Measurements from ENCODE around the gene OLFM1.

OLFM1 gene

DNA sequence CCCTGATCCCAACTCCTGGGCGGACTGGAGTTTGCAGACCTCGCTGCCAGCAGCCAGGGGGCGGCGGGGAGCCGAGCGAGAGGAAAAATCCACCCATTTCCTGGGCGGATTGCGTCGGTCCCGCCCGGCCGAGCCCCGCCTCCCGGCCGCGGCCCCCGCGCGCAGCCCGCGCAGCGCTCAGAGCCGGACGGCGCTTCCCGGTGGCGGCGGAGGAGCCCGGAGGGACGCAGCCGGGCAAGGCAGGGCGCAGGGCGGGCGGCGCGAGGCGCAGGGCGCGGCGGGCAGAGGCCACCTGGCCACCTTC, at the start of gene OLFM1:
Gene OLFM1, plus strand, starts transcription at position 180 of the 304 bp plus-strand sequence. CDS start 322 bp downstream, outside the sequence.
- DNase-seq (ENCODE audit: low read depth in 2 of 2), result peak; percentile 39 to 49

DNA sequence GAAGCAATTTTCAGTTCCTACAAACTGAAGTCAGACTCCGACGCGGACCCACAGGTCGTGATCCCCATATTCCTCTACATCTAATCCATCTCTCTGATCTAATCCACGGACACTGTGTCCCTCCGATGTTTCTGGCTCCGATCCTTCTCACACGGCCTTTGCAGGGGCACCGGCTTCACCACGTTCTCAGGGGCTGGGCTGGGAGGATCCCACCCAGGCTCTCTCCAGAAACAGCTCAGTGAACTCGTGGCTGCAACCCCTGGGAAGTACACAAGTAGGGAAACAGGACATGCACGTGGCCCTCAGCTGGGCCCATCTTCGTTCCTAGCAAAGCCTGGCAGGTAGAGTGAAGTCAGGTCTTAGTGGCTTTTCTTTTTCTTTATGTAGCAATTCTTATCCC, 49.1 kb upstream of the OLFM1 start:
- DNase-seq (ENCODE audit: low read depth in 2 of 2), result no peak

DNA sequence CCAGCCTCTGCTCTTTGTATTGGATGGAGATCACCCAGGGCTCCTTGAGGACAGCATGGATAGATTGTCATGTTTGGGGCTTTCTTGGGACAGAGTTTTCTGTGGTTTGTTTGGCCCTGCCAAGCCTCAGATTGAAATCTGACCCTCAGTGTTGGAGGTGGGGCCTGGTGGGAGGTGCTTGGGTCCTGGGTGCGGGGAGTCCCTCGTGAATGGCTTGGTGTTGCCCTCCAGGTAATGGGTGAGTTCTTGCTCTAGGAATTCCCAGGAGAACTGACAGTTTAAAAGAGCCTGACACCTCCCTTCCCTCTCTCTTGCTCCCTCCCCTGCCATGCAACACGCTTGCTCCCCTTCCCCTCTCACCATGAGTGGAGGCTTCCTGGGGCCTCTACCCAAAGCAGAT, 48.6 kb upstream of the OLFM1 start:
- DNase-seq (ENCODE audit: low read depth in 2 of 2), result no peak

DNA sequence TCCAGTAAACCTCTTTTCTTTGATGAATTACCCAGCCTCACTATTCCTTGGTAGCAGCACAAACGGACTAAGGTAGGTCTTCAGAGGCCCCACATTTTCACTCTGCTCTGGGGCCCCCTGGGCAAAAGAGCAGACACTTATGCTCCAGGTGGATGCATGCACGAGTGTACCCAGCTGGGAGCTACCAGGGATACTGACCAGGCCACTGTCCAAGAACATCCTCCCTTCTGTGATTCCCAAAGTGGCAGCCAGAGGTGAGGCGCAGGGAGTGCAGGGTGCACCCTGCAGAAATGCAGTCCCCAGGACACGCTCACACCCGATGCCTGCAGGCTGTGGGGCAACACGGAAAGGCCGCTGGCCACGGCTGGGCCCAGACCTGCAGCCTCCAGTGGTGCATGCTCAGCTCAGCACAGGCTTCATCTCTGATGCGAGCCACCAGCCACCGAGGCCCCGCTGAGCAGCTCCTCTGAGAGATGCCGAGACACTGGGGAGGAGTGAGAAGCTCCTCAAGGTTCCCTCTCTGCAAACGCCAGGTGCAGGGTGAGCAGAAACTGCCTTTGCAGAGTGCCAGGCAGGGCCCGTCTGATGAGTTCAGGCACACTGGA, 48.1 kb upstream of the OLFM1 start:
- DNase-seq (ENCODE audit: low read depth in 2 of 2), result no peak

DNA sequence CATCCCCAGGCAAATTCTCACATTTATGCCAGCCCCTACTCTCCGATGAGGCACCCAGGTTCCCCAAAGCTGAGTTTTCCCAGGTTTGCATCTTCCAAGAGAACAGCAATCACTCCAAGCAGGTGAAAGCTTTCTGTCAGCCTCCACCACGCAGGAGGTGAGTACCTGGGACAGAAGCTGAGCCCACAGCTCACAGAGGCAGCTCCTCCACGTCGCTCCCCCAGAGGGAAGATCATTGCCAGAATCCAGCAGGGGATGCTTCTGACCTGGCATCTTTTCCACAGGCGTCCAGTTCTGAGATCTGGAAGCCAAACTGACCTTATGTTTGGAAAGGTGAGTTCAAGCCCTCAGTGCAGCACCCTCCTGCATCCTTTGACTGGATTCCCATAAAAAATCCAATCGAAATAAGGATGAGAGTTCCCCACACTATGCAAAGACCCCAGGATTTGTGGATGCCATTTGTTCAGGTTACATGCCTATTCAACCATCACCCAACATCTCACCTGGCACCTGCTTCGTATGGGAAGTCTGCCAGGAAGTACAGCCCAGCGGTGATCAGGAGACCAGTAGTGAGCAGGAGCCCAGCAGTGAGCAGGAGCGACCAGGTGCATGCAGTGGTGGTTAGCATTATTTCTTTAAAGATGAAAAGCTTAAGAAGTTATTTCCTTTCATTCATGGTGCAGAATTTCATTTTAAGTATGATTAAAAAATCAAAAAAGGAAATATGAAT, 47.4 kb upstream of the OLFM1 start:
- DNase-seq (ENCODE audit: low read depth in 2 of 2), result no peak

DNA sequence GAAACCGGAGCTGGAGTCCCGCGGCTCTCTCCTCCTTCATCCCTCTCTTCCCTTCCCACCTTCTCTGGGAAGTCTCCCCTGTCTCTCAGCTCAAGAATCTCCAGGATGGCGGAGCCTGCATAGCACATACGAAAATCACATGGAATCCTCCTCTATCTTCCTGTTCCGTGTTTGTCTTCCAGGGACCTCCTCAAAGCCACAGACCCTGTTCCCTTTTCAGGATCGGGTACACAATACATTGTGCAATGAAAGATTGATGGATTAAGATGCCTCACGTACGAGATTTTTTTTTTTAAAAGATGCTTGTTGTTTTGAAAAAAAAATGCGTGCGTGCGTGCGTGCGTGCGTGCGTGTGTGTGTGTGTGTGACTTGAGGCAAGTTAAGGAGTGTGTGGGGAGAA, 46.6 kb upstream of the OLFM1 start:
- DNase-seq (ENCODE audit: low read depth in 2 of 2), result no peak

DNA sequence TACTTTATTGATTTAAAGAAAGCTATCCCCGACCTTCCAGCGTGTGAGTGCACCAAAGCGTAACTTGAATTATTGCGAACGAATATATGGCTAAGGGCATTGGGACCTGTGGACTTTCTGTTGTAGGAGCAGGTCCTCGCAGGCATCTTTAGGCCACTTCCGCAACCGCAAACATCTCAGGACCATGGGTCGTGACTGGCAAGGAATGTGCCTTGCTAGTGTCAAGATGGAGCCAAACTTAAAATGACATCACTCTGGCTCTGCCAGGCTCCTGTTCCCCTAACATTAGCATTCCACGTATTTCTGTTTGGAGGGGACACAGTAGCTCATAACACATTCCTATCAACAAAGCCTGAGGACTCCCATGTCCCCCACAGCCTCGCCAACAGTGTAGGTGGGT, 44.1 kb upstream of the OLFM1 start:
- DNase-seq (ENCODE audit: low read depth in 2 of 2), result no peak

DNA sequence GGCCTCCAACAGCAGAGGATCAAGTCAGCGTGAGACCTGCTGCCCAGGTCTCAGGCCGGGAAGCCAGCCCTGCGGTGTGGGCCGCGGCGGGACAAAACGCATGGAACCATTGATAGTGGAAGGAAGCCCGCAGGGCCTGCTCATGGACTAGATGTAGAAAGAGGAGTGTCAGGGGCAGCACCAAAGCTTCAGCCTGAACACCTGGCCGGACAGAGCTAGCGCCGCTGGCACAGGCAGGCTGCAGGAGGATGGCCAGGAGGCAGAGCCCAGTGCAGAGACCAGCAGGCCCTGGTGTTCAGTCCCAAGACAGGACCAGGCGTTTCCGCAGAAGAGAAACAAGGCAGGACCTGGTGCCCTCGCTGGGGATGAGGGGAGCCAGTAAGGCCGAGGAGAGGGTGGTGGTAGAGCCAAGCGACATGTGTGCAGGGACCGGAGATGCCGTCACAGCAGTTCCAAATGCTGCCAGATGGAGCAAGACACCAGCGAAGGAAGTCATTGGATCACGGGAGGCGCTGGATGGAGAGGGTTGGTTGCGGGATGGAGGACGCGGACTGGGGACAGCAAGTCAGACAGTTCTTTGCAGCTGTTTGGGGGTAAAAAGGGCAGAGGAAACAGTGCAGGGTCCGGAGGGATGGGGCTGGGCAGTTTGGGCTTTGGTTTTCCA, 42.1 kb upstream of the OLFM1 start:
- no peak for DNase-seq (ENCODE audit: low read depth in 2 of 2)

DNA sequence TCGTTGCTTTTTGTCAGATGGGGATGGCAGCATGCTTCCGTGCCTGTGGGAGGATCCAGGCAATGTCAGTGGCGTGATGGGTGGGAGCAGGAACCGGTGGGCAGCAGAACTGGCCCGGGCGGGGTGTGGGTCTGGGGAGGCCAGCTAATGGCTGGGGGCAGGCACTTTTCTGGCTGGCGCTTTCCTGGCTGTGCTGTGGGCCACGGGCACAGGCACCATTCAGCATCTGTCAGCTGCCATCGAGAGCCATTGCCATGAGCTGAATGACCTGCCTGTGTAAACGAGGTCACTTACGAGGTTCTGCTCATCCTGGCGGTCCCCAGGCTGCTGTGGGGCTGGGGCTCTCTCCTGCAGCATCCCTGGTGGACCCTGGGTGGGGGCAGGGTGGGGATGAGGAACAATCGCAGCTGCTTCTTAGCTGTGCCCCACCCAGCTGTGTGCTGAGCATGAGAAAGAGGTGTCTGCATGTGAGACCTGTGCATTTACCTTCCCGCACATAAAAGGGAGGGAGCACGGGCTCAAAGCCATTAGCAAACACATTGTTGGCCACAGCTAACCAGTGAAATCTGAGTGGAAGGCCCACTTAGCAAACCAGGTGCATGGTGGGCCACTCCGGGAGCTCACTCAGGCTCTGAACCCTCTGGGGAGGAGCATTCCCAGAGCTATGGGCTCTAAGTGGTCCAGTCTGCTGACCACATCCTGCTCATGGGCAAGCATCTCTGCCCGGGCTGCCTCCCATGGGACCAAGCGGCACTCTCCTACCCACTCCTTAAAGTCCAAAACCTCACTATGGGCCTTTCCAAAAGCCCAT, 41.3 kb upstream of the OLFM1 start:
- DNase-seq (ENCODE audit: low read depth in 2 of 2), result no peak

DNA sequence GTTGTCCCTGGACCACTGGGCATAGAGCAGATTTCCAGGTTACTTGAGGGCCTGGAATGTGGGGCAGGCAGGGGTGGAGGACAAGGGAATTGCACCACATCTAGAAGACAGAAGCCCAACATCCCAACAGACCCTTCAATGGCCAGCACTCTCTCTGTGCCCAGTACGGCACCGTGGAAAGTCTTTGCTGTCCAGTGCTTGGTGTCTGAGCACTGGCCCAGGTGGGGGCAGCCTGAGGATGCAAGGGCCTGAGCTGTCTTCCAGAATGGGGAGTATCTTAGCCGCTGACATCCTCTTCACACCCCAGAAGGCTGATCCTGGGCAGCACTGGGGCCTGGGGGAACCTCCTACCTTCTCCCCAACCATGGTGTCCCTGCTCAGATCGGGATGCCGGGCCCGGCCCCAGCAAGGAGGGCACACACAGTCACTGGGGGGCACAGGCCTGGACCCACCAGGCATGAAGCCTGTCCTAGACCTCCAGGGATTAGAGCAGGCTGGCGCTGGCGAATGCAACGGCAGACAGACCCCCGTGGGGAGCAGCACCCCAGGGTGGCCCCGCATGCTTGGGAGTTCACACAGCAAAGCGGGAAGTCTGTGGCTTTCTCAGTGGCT, 40.6 kb upstream of the OLFM1 start:
- DNase-seq (ENCODE audit: low read depth in 2 of 2), result no peak

DNA sequence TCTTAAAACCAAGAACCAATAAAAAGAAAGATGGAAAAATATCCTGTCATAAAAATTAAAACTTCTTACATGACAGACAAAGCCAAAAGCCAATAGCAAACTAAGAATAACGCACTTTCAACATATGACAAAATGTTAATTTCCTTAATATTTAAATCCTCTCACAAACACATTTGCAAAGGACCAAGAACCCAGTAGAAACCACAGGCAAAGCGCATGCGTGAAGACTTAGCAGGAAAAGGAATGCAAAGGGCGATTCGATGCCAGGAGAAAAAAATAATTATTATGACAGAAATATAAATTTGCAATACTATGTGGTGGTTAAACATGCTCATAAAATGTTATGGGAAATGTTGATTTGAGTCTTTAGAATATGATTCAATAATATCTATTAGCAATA, 39.9 kb upstream of the OLFM1 start:
- DNase-seq (ENCODE audit: low read depth in 2 of 2), result no peak

DNA sequence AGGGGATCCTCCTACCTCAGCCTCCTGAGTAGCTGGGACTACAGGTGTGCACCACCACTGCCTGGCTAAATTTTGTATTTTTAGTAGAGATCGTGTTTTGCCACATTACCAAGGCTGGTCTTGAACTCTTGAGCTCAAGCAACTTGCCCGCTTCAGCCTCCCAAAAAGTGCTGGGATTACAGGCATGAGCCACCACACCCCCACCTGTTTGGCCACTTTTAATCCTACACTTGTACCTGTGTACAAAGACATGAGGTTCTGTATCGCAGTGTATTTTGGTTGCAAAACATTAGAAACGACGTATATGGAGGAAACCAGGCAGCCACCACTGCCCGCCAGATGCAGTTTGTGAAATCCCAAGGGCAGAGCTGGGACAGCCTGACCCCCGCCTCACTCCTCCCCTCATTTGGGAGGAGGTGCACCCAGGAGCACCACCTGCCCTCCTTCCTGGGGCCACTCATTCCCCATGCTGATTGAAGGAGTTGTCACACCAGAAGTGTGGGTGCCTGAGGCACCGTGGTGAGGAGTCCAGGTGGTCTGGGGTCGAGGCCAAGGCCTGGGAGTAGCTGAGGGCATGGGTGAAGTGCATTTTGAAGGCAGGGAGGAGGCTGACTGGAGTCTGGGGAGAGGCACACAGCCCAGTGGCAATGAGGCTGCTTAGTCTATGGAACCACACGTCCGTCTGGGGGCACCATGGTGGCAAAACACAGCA, 39.3 kb upstream of the OLFM1 start:
- no peak for DNase-seq (ENCODE audit: low read depth in 2 of 2)

DNA sequence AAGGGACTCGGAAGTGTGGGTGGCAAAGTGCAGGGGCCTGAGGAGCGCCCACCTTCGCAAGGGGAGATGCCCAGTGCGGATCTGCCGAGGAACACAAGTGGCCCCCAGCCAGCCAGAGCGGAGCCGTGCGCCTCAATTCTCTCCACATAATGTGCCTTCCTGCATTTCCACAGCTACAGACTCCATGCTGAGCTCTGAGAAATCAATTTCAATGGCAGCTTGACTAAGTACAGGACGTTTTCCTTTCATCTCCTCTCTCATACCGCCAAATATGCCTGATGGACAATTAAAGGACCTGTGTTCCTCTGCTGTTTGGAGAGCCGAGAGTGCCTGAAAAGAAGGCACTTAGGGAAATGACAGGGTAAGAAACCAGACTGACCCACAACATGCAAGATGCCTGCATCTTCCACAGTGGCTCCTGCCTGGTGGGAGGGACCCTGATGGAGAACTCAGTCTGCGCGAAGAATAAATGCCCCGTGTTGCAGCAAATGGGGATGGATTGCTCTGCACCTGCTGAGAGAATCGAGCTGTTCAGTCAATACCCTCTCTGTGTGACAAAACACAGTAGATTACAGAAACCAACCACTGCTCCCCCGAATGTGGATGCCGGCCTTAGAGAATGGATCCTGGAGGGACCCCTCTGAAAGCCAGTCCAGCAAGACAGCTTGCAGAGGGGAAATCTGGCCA, 38.6 kb upstream of the OLFM1 start:
- DNase-seq (ENCODE audit: low read depth in 2 of 2), result no peak

DNA sequence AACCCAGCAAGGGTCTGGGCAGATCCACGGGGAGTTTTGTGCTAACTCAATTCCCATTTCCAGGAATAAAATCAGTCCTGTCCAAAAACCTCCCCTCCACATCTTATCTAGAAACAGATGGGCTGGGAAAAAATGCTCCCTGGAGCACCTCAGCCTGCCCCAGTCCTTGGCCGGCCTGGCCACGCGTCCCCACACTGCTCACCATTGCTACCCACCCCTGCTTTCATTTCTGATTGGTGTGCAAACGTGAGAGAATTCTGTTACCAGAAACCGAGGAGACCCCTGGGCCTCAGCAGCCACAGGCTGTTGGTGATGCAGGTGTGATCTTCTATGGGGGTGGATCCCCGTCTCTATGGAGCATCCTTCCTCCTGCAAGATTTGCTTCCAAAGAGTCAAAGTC, 38.0 kb upstream of the OLFM1 start:
- no peak for DNase-seq (ENCODE audit: low read depth in 2 of 2)

DNA sequence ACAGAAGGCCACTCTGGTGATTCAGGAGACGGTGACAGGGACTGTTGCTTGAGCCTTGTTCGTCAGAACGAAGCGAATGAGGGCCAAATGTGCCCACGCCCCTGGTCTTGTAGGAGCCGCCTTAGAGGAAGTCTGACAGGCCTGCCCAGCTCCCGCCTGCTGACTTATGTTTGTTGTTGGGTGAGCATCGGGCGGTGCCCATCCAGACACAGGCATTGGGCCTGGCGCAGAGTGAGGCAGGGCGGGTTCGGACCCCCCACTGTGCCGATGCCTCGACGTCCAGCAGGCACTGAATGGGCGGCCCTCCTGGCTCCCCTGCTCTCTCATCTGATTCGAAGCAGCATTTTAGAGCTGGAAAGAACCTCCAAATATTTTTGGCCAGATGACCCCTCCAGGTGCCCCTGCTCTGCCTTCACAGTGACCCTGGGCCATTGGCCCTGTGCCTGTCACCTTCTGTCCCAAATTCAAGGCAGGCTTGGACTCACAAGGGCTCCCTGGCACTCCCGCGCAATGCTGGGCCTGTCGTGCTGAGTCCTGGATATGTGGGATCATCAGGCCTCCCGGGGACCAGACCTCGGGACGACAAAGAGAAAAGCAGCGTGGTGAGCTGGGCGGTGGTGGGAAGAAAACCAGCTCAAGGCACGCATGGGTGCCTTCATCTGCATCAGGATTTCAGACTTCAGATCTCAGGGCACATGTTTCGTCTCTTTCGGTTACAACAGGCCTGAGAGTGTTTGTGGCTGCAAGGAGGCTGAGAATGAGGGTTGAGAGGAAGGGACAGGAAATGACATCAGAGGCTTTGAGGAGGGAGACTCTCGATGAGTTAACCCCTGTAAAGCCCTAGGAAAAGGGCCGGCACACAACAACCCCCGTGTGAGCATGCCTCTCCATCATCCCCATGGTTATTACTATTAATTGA, 37.1 kb upstream of the OLFM1 start:
- no peak for DNase-seq (ENCODE audit: low read depth in 2 of 2)

DNA sequence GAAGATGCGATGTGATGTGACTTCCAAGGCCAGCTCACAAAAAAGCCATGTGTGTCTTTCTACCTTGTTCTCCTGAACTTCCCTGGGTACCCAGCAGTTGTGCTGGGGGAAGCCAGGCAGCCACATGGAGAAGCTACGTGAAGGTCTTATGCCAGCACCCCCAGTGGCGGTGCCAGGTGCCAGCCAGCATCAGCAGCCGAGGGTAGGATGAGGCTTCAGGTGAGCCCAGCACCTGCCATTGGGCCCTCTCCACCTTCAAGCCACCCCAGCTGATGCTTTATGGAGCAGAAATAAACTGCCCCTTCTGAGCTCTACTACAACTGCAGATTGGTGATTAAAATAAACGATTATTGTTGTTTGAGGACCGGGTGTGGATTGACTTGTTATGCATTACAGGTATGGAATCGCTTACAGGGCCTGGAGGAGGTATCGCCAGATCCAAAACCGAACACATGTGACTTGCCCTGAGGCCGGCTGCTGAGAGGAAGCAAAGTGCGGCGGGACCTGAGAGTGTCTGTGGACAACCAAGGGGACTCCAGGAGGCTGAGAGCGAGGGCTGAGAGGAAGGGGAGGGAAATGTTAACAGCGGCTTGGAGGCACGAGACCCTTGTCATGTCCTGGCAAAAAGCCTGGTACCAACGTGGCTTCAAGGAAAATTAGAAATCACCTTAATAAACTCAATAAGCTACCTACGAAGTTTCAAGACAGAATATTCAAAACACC, 36.0 kb upstream of the OLFM1 start:
- DNase-seq (ENCODE audit: low read depth in 2 of 2), result no peak

DNA sequence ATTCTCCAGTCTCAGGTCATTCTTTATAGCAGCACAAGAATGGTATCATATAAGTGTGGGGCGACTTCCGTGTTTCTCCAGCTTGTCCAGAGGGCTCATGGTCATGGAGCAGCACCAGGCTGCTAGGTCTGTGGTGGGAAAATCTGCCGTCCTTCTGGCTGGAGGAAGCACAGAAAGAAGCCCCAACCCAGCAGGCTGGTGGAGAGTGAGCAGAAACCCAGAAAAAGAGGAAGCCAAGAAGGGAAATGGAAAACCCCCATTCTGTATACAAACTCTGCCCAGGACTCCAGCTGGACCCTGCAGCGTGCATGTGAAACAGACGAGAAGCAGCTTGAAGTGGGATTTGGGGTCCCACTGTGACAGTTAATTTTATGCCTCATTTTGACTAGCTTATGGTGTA, 34.3 kb upstream of the OLFM1 start:
- DNase-seq (ENCODE audit: low read depth in 2 of 2), result no peak

DNA sequence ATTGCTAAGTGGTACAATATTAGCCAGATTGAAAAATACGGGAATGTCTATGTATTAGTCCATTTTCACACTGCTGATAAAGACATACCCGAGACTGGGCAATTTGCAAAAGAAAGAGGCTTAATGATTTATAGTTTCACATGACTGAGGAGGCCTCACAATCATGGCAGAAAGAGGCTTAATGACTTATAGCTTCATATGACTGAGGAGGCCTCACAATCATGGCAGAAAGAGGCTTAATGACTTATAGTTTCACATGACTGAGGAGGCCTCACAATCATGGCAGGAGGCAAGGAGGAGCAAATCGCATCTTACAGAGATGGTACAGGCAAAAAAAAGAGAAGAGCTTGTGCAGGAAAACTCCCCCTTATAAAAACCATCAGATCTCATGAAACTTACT, 32.3 kb upstream of the OLFM1 start:
- no peak for DNase-seq (ENCODE audit: low read depth in 2 of 2)

DNA sequence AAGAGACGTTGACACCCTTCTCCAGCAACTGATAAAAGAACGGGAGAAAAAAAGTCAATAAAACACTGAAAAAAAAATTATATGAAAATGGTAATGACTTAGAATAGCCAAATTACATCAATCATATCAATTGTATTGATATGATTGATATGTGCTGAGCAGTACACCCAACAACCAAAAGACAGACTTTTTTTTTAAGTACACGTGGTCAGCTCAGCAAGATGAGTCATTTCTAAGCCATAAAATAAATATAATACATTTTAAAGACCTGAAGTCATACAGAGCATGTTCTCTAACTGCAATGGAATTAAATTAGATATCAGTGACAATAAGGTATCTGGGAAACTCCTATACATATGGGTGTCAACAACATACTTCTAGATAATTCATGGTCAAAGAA, 30.9 kb upstream of the OLFM1 start:
- no peak for DNase-seq (ENCODE audit: low read depth in 2 of 2)

Measured in stimulated activated CD4-positive, alpha-beta T cell treated with anti-CD3 and anti-CD28 coated beads, Interleukin-4, amount 100 ng/mL, for 48 hours (primary cell).